ENCODE measurements around the gene DCXR. TPM values are rescaled to one million over a fixed set of nuclear protein-coding genes. Genes with fewer than 3 reads are reported as not detected.

Gene DCXR
- total and polyA plus RNA-seq, 2 of the 4 experiments (the other 2 are of a cell fraction) = 36.6 to 139 TPM

- peaks cover 10 to 37% of the 10 kb centered on the region in 2 experiments for H3K79me1 ChIP-seq (ENCODE audit: low read depth in 1 of 2, low read length in 2 of 2)
- no peak overlapping the region for H3K14ac ChIP-seq (replicated peaks; ENCODE audit: low read depth, low read length)
- H4K20me1 ChIP-seq (ENCODE audit: insufficient read depth, low read length) = peaks cover 7% of the 10 kb centered on the region
- H3K27ac ChIP-seq (ENCODE audit: insufficient read depth, low read length) = no peak overlapping the region
- H3K23ac ChIP-seq (ENCODE audit: low read depth, low read length) = no peak overlapping the region
- no peaks in the 10 kb centered on the region for H3K9me3 ChIP-seq (ENCODE audit: control insufficient read depth, insufficient read depth, low read length)
- H3K4me1 ChIP-seq (ENCODE audit: control insufficient read depth, insufficient read depth, low read length) = peaks cover 18% of the 10 kb centered on the region
- dilution Hi-C loops (cut with HindIII; ENCODE audit: low sequenced_read_pairs, unreplicated experiment) (no loop called here), in situ Hi-C loops (cut with MboI; ENCODE audit: low sequenced_read_pairs) (no loop called here), intact Hi-C loops (cut with micrococcal nuclease) (no loop called here)
- CTCF ChIA-PET = no interaction called here
- H3K9ac ChIP-seq (ENCODE audit: low read depth, low read length) = no peak overlapping the region
- H3K4me3 ChIP-seq (ENCODE audit: insufficient read depth, low read depth, low read length) = no peak overlapping the region
- WGBS, 2 experiments (ENCODE audit: extremely low coverage in 2 of 2, insufficient read length in 1 of 2) = 100% methylated on average over 2 of the region's 8 CpGs; no CpG with 5 or more reads in 1 of the 2 experiments
- H2BK5ac ChIP-seq (ENCODE audit: low read depth, low read length, poor library complexity, severe bottlenecking) = no peak overlapping the region
- POLR2A ChIA-PET (ENCODE audit: unreplicated experiment) = no interaction called here
- no peak overlapping the region for H4K91ac ChIP-seq (ENCODE audit: insufficient read depth, low read depth, low read length)
- no peak overlapping the region for H2BK15ac ChIP-seq (ENCODE audit: low read depth, low read length)
- H3K36me3 ChIP-seq (ENCODE audit: control insufficient read depth, insufficient read depth, low read length) = peaks cover 36% of the 10 kb centered on the region
- H2BK120ac ChIP-seq (ENCODE audit: low read depth, low read length) = no peak overlapping the region
- H3K4me2 ChIP-seq (ENCODE audit: low read depth, low read length) = no peak overlapping the region
- H2AFZ ChIP-seq (replicated peaks; ENCODE audit: low read length, poor library complexity) = no peak overlapping the region
- no peak overlapping the region for H2AK5ac ChIP-seq (ENCODE audit: low read depth, low read length)
- H3K27me3 ChIP-seq (ENCODE audit: control insufficient read depth, insufficient read depth, low read length) = no peaks in the 10 kb centered on the region
- no peak overlapping the region for H3K4ac ChIP-seq (ENCODE audit: low read depth, low read length)
- no peak overlapping the region for H2AK9ac ChIP-seq (replicated peaks; ENCODE audit: low read depth, low read length, poor library complexity)
- no peak overlapping the region for H3K56ac ChIP-seq (ENCODE audit: extremely low read depth, insufficient read depth, low read length)
- H2BK20ac ChIP-seq (ENCODE audit: low read depth, low read length) = no peak overlapping the region
- peaks cover 7% of the 10 kb centered on the region for H3K9me1 ChIP-seq (ENCODE audit: insufficient read depth, low read length)
- TF ChIP-seq RCOR1 (IDR thresholded peaks at IDR 0.05; ENCODE audit: insufficient replicate concordance, low read length) (no peak), MXI1 (IDR thresholded peaks at IDR 0.05; ENCODE audit: borderline replicate concordance, low read depth, low read length) (no peak), CEBPB (IDR thresholded peaks at IDR 0.05; ENCODE audit: low read depth, low read length) (no peak), BHLHE40 (IDR thresholded peaks at IDR 0.05; ENCODE audit: low read depth, low read length) (no peak), NFE2L2 (IDR thresholded peaks at IDR 0.05; ENCODE audit: low read depth, low read length) (no peak), SMC3 (IDR thresholded peaks at IDR 0.05; ENCODE audit: low read depth, low read length) (no peak), RFX5 (IDR thresholded peaks at IDR 0.05; ENCODE audit: low read depth, low read length) (no peak), ELK1 (IDR thresholded peaks at IDR 0.05; ENCODE audit: borderline replicate concordance, low read depth, low read length) (no peak), RAD21 (IDR thresholded peaks at IDR 0.05; ENCODE audit: low read length) (no peak), MAZ (IDR thresholded peaks at IDR 0.05; ENCODE audit: borderline replicate concordance, low read depth, low read length) (no peak), USF2 (IDR thresholded peaks at IDR 0.05; ENCODE audit: low read depth, low read length) (no peak), MAFK (IDR thresholded peaks at IDR 0.05; ENCODE audit: low read depth, low read length) (no peak), CTCF (conservative IDR thresholded peaks at IDR 0.05; ENCODE audit: low read depth, low read length) (no peak), CHD1 (IDR thresholded peaks at IDR 0.05; ENCODE audit: low read depth, low read length) (no peak), POLR2A (IDR thresholded peaks at IDR 0.05; ENCODE audit: low read depth, low read length) (no peak), FOS (IDR thresholded peaks at IDR 0.05; ENCODE audit: low read depth, low read length) (no peak)
- H4K8ac ChIP-seq (ENCODE audit: low read depth in 2 of 2, low read length in 2 of 2) = no peak overlapping the region
- ATAC-seq (ENCODE audit: low read depth) (no peak), DNase-seq (no peak)
- no TSS peak for BruUV-seq (replicated peaks)
- H4K5ac ChIP-seq (ENCODE audit: low read depth, low read length) = no peak overlapping the region
- no peak overlapping the region for H3K18ac ChIP-seq (ENCODE audit: low read depth, low read length)
Measured at GRCh38 chr17:82049106-82049505, 11.6 kb upstream of the DCXR start.

All from IMR-90 (cell line).